Measurements from ENCODE around the gene GART.

GART gene

DNA sequence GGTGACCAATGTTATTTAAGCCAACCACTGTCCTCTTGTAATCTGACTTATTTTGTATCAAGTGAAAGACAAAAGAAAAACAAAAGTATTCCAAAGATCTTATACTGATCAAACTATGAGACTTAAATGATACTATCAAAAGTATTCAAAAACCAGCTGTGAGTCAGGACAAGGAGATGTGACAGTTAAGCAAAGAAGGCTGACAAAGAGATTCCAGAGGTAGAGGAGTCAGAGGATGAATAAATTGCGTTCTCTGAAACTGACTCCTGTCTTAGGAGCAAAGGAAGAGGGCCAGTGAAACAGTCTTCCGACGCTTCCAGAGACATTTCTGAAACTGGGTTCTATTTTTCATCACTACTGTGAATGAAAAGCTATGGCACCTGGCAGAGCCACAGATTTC is 83.1 kb downstream of the GART start:
- DNase-seq: no peak

DNA sequence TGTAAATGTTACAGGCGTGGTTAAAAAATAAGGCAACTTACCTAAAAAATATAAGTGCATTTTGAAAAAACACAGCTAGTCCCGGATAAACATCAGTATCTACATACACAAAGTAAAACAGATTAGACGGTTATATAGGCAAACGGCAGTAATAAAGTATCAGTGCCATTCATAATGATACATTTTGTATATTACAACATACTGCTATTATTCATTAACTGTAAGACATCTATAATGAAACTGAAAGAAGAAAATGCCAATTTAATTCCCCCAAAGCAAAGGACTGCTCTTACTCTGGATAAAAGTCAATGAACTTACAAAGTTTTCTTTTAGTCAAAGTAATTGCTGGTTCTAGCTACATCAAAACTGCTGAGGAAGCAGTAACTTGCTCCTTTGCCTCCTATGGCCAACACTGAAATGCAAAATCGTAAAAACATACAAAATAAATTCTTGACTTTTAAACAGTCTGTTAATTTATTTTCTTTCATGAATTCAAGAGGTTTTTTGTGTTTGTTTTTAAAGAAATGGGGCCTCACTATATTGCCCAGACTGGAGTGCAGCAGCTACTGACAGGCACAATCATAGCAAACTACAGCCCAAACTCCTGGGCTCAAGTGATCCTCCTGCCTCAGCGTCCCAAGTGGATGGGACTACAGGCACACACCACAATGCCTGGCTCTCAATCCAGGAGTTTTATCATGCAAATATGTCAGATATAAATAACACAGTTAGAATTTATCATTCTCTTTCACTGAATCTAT is 86.1 kb downstream of the GART start:
- no peak for DNase-seq
